Measurements from ENCODE around the gene SLC4A7.
"Not testable (repeated sequence)": the region's sequence is repeated elsewhere in the genome, so short reads cannot be mapped to it uniquely, and the experiment has no call there.

SLC4A7 gene

DNA sequence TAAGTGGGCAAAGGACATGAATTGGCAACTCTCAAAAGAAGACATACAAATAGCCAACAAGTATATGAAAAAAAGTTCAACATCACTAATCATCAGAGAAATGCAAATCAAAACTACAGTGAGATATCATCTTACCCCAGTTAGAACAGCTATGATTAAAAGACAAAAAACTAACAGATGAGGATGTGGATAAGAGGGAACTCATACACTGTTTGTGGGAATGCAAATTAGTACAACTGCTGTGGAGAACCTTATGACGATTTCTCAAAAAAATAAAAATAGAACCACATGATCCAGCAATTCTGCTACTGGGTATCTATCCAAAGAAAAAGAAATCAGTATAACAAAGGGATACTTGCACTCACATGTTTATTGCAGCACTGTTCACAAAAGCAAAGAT is 143.7 kb downstream of the SLC4A7 start:
- ChIA-PET CTCF (interaction anchor here (1.1 kb wide), 1 partner anchor 9 kb away, joined by 3 read pairs; no protein-coding TSS in a partner anchor), POLR2A (no interaction called here)
- TF ChIP-seq, protein P1, sequence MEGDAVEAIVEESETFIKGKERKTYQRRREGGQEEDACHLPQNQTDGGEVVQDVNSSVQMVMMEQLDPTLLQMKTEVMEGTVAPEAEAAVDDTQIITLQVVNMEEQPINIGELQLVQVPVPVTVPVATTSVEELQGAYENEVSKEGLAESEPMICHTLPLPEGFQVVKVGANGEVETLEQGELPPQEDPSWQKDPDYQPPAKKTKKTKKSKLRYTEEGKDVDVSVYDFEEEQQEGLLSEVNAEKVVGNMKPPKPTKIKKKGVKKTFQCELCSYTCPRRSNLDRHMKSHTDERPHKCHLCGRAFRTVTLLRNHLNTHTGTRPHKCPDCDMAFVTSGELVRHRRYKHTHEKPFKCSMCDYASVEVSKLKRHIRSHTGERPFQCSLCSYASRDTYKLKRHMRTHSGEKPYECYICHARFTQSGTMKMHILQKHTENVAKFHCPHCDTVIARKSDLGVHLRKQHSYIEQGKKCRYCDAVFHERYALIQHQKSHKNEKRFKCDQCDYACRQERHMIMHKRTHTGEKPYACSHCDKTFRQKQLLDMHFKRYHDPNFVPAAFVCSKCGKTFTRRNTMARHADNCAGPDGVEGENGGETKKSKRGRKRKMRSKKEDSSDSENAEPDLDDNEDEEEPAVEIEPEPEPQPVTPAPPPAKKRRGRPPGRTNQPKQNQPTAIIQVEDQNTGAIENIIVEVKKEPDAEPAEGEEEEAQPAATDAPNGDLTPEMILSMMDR (IDR thresholded peaks at IDR 0.05; ENCODE audit: control extremely low read depth, extremely low read depth, low read depth, missing control alignments): no peak
- no peak for DNase-seq (ENCODE audit: extremely low spot score)

DNA sequence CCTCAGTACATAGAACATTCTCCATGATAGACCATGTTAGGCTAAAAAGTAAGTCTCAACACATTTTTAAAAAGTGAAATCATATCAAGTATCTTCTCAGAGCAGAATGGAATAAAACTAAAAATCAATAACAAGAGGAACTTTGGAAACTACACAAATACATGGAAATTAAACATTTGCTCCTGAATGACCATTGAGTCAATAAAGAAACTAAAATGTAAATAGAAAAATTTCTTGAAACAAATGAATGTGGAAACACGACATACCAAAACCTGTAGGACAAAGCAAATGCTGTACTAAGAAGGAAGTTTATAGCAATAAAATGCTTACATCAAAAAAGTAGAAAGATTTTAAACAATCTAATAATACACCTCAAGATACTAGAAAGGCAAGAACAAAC is 148.6 kb downstream of the SLC4A7 start:
- ChIA-PET CTCF (no interaction called here), POLR2A (no interaction called here)
- TF ChIP-seq, protein P1 (IDR thresholded peaks at IDR 0.05; ENCODE audit: control extremely low read depth, extremely low read depth, low read depth, missing control alignments): no peak
- no peak for DNase-seq (ENCODE audit: extremely low spot score)

DNA sequence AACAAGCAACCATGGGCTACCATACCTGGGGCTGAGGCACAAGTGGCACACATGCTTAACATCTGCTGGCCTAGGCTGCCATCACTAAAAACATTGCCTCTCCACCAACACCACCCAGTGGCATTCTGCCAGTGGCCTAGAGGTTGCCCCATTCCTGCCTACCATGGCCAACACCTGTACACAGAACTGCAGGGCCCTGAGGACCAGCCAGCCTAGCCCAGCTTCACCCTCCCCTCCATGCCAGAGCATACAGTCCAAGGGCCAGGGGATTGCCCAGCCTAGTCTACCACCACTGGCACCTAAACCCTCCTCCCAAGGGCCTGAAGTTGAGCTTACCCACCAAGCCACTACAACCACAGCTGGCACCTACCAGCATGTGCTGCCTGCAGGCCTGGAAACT is 150.3 kb downstream of the SLC4A7 start:
- TF ChIP-seq, protein P1 (IDR thresholded peaks at IDR 0.05; ENCODE audit: control extremely low read depth, extremely low read depth, low read depth, missing control alignments): no peak
- ChIA-PET POLR2A (no interaction called here), CTCF (no interaction called here)
- no peak for DNase-seq (ENCODE audit: extremely low spot score)

DNA sequence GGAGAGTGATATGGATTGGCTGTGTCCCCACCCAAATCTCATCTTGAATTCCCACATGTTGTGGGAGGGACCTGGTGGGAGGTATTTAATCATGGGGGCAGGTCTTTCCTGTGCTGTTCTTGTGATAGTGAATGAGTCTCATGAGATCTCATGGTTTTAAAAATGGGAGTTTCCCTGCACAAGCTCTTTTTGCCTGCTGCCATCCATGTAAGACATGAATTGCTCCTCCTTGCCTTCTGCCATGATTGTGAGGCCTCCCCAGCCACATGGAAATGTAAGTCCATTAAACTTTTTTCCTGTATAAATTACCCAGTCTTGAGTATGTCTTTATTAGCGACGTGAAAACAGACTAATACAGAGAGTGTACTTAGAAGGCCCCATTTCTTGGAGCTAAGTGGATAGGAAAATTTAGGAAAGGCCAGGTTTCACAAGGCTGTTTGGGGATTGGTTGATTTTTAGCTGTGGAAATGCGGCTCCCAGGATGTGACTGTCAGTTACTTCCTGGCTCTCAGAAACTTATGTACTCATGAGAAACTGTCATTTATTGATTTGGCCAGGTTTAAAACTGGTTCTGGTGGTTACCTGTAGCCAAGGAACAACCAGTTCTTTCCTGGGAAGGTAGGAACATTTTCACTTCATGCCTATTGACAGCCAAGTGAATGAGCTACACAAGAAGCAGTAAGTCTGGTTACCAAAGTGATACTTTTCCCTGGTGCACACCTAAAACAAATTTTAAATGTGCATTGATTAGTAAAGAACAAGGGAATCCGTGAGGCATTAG is 155.0 kb downstream of the SLC4A7 start:
- CTCF ChIA-PET: interaction anchor here (1.1 kb wide), 1 partner anchor 17 kb away, joined by 3 read pairs; no protein-coding TSS in a partner anchor
- POLR2A ChIA-PET: not testable (repeated sequence)

DNA sequence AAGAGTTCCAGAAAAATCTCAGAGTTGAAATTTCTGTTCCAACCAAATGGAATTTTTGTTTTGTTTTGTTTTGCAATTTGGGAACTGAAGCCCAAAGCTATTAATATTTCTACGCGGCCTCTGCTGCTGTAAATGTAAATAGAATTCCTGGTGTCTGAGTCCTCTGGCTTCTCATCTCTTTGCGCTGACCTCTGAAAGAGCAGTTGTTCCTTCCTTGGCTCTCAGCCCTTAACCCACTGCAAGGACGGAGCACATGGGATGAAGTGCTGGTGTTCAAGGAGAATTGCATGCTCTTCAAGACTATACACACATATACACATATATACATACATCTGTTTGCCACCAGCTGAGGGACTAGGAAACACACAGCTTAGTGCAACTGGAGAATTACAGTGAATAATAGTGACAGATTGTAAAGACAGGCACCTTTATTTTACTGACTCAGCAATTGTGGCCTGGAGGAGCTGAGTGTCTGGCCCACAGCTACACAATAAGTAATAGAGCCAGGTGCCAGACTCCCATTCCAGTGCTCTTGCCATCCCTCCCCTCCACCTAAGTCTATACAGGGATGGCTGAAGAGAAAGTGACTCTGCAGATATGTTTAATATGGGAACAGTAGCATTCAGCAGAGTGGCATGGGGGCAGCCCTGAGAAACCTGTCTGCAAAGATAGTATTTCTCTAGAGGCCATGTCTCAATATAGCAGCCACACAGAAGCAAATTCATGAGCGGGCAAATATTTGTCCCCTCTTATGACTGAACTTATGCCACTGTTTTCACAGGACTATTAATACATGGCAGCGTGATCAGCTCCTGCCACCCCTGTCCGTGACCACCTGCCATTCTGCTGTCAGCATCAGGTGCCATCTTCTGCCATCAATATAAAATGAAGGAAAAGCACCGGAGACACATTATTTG is 157.3 kb downstream of the SLC4A7 start:
- TF ChIP-seq, protein P1 (IDR thresholded peaks at IDR 0.05; ENCODE audit: control extremely low read depth, extremely low read depth, low read depth, missing control alignments): no peak
- CTCF ChIA-PET: interaction anchor here (1.0 to 2.2 kb wide), 3 partner anchors 9 to 22 kb away, joined by 3 to 7 read pairs (median 4); no protein-coding TSS in a partner anchor
- no peak for DNase-seq (ENCODE audit: extremely low spot score)
- POLR2A ChIA-PET: no interaction called here

More for the DNA sequence above, 155.0 kb downstream of the SLC4A7 start:
- DNase-seq (ENCODE audit: extremely low spot score): not testable (repeated sequence)

DNA sequence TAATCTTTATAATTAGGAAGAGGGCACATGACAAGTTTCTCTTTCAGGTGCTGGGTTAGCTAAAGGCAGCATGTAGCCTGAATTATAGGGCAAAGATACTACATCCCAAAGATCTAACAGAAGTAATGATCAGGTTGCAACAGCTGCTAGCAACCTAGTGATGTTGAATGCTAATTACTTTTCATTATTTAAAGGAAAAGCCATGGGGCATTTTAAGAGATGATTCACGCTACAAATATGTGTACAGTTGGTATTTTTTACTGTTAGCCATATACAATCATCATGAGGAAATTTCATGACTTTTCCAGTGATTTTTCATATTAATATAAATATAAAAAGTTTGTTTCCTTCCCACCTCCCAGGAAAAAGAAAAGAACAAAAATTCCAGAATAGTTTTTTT is 158.0 kb downstream of the SLC4A7 start:
- CTCF ChIA-PET: interaction anchor here (1.0 to 2.2 kb wide), 3 partner anchors 8 to 23 kb away, joined by 3 to 7 read pairs (median 4); no protein-coding TSS in a partner anchor
- no peak for DNase-seq (ENCODE audit: extremely low spot score)
- TF ChIP-seq, protein P1 (IDR thresholded peaks at IDR 0.05; ENCODE audit: control extremely low read depth, extremely low read depth, low read depth, missing control alignments): no peak
- POLR2A ChIA-PET: no interaction called here

All from GM10248 (cell line).